HS-5 (cell line): ENCODE results near the gene ASMTL.
"Not testable (repeated sequence)": the region's sequence is repeated elsewhere in the genome, so short reads cannot be mapped to it uniquely, and the experiment has no call there.

Source experiments
- DNase-seq: peaks from one replicate; pipeline ENCODE4 v3.0.0-alpha.2; 2012; ENCODE audit warnings: low read depth

The ASMTL gene

DNA sequence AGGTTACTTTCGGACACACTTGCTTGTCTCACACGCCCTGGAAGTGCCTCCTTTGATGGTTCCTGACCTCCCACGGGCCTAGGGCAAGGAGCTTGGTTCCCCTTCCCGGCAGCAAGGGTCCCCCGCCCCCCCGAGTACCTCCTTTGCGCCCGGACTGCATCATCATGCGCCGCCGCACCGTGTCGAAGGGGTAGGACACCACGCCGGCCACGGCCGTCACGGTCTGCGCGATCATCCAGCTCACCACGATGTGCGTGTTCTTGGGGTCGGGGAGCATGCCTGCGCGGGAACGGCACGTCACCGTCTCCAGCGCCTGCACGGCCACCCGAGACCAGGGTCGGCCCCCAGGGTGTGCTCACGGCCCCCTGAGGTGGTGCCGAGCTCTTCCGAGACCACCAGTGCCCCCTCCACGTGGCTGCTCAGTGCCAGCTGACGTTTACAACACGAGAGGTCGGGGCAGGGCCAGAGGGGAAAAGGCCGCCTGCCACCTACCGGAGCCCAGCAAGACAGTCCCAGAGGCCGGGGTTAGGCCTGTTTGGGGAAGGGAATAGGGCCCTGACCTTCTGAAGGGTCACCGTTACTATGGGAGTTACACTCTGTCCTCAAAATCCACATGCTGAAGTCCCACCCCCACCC lies 65.5 kb downstream of the ASMTL start:
- DNase-seq = no peak

DNA sequence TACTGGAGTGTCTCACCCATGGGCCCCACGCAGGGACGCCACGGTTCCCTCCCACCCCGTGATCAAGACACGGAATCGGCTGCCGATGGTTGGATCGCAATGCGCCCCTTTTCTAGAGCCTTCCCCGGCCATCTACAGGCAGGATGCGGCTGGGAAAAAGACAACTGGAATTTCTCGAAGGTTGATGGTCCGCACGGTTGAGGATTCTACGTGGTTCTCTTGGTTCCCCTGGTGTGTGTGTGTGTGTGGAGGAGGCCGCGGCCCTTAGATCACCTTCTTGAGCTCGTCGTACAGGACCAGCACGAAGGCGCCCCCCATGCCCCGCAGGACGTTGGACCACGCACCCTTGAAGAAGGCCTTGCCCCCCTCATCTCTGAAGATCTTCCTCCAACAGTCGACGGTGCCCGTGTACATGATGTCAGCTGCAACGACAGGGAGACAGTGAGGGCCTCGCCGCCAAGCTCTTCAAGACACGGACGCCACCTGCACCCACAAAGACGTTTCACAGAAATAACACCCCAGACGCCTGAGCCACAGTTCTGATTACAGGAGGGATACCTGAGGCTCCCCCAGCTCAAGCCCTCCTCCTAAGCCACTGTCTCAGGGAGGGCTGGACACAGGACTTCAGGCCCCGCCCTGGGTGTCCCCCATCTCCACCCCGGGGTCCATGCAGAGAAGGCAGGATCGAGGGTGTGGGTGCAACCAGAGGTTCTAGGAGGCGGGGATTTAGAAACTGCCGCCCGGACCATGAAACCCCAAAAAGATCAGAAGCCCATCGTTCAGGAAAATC lies 66.2 kb downstream of the ASMTL start:
- DNase-seq = no peak

DNA sequence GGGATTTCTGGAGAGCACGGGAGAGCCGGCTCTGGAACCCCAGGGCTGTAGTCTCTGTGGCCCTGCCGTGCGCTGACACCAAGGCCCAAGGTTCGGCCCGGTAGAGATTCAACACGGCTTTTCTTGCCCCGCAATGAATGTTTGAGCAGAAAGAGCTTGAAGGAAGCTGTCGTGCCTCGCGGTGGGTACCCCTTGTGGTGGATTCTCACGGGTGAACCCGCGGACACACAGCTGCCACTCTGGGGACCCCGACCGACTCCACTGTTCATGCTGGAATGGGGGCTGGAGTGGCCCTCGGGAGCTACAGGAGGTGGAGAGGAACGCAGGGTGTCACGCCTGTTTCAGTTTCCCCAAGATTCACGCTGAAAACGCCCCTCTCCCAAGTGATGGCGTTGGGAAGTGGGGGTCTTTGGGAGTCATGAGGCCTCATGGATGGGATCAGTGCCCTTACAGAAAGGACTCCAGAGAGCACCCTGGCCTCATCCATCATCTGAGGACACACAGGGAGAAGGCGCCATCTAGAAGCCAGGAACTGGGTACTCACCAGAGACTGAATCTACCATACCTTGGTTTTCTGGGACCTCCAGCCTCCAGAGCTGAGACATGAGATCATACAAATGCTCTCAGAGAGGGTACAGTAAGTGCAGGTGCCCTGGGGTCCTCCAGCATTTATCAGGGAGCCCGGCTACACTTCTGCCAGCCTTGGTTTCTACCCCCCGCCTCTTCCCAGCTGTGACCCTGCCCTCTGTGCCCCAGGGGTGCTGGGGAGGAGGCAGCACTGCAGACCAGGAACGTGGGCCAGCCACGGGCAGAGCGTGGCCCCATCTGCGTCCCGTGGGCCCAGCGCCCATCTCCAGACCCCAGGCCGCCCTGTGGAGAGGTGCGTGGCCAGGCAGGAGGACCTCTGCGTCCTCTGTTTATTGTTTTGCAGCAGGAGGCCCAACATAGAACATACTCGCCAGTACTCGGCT lies 67.2 kb downstream of the ASMTL start:
- no peak for DNase-seq

DNA sequence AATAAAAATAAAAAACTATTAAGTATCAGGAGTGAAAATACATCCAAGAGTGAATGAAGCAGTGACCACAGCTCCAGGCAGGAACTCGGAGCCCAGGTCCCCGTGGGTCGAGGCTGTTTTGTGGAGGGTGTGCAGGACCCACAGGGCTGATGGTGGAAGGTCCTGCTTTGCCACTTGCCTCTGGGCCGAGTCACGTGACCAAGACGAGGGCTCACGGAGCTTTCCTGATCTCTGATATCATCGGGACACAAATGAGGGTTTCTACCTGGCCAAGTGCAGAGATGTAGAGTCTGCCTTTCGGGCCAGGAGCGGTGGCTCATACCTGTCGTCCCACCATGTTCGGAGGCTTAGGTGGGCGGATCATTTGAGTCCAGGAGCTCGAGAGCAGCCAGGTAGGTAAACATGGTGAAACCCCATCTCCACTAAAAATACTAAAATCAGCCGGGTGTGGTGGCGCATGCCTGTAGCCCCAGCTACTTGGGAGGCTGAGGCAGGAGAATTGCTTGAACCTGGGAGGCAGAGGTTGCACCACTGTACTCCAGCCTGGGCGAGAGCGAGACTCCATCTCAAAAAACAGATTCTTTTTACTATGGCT lies 68.0 kb downstream of the ASMTL start:
- no peak for DNase-seq

DNA sequence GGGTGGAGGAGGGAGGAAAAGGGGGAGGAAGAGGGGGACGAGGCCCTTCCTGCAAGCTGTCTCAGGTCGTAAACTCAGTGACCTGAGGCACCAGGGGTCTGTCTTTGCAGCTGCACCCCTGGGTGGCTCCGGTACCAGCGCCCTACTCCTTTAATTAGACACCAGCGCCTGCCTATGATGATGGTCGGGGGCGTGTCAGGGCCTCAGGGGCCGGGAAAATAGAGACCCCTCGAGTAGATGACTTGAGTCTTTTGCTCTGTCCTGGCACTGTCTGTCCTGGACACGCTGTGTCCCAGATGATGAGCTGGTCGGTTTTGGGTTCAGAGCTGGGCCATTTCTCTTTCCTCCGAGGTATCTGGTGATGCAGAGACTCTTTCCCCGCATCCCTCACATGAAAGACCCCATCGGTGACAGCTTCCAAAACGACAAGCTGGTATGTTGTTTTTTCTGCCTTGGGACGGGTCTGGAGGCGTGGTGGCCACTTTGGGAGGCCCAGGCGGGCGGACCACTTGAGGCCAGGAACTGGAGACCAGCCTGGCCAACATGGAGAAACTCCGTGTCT lies 72.0 kb downstream of the ASMTL start:
- DNase-seq = no peak

DNA sequence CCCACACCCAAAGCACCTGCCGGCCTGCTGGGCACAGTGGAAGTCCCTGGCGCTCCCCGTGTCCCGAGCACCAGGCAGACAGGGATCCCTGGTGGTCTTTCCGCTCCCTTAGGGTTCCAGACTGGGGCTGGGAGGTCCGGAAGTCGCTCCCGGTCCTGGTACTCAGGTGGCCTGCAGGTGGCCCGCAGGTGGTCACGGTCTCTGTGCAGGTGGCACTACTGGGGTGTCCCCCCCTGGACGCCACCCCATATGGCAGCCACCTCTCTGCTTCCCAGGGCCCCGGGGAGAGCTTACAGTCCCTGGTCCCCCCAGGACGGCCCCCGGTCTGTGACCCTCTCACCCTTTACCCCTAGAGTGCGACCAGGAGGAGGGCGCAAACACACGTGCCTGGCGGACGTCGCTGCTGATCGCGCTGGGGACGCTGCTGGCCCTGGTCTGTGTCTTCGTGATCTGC lies 74.4 kb downstream of the ASMTL start:
- no peak for DNase-seq

DNA sequence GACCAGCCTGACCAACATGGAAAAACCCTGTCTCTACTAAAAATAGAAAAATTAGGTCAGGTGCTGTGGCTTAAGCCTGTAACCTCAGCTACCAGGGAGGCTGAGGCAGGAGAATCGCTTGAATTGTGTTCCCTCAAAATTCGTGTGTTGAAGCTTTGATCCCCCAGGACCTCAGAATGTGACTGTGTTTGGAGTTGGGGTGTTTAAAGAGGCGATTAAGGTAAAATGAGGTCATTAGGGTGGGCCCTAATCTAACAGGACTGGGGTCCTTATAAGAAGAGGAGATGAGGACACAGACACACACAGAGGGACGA lies 84.4 kb downstream of the ASMTL start:
- no peak for DNase-seq

DNA sequence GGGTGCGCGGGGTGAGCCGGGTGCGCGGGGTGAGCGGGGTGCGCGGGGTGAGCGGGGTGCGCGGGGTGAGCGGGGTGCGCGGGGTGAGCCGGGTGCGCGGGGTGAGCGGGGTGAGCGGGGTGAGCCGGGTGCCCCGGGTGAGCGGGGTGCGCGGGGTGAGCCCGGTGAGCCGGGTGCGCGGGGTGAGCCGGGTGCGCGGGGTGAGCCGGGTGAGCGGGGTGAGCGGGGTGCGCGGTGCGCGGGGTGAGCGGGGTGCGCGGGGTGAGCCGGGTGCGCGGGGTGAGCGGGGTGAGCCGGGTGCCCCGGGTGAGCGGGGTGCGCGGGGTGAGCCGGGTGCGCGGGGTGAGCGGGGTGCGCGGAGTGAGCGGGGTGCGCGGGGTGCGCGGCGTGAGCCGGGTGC lies 86.3 kb downstream of the ASMTL start:
- DNase-seq = not testable (repeated sequence)

DNA sequence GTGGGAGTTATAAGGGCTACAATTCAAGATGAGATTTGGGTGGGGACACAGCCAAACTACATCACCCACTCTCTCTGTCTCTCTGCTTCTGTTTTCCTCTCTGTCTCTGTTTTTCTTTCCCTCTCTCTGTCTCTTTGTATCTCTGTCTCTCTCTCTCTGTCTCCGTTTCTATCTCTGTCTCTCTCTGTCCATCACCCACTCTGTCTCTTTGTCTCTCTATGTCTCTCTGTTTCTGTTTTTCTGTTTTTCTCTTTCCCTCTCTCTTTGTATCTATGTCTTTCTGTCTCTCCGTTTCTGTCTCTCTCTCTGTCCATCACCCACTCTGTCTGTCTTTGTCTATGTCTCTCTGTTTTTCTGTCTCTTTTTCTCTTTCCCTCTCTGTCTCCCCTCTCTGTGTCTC lies 90.8 kb downstream of the ASMTL start:
- DNase-seq = no peak

DNA sequence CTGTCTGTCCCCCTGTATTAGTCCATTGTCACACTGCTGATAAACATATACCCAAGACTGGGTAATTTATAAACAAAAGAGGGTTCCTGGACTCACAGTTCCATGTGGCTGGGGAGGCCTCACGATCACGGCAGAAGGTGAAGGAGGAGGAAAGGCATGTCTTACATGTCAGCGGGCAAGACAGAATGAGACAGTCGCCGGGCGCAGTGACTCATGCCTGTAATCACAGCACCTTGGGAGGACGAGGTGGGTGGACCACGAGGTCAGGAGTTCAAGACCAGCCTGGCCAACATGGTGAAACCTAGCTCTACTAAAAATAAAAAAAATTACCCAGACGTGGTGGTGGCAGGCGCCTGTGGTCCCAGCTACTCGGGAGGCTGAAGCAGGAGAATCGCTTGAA lies 91.4 kb downstream of the ASMTL start:
- no peak for DNase-seq

DNA sequence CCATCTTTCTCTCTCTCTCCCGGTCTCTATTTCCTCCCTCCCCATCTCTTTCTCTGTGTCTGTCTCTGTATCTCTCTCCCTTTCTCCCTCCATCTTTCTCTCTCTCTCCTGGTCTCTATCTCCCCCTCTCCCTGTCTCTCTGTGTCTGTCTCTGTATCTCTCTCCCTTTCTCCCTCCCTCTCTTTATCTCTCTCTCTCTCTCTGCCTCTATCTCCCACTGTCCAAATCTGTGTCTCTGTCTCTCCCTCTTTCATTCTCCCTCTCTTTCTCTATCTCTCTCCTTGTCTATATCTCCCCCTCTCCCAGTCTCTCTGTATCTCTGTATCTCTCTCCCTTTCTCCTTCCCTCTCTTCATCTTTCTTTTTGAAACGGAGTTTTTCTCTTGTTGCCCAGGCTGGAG lies 92.5 kb downstream of the ASMTL start:
- DNase-seq = no peak

DNA sequence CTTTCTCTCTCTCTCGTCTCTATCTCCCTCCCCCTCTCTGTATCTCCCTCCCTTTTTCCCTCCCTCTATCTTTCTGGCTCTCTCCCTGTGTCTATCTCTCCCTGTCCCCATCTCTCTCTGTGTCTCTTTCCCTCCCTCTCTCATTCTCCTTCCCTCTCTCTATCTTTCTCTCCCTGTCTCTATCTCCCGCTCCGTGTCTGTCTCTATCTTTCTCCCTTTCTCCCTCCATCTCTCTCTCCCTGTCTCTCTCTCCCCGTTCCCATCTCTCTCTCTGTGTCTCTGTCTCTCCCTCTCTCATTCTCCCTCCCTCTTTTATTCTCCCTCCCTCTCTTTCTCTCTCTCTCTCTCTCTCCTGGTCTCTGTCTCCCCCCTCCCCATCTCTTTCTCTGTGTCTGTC lies 93.2 kb downstream of the ASMTL start:
- no peak for DNase-seq

DNA sequence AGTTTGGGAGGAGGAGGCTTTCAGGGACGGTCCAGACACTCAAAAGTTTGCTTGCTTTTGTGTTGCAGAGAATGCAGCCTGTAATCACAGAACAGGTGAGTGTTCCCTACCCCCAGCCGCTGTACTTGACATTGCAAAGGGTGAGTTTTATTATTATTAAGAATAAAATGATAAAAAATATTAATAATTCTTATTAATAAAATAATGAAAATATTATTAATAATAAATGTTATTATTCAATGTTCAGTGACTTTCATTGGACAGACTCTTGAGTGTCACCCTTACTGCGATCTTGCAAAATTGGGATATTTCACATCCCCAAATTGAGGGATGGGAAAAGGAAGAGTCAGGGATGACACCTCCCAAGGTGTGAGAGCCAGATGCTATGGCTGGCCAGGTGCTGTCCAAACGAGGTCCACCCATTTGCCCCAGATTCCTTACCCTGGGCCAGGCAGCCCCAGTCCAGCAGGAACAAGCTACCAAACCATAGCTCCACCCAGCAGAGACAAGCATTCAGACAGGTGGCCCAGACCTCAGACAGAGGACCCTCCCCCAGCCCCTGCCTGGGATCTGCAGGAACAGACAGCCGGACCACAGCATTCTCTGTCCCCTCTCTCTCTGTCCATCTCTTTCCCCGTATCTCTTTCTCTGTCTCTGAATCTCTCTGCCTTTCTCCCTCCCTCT lies 93.8 kb downstream of the ASMTL start:
- no peak for DNase-seq

DNA sequence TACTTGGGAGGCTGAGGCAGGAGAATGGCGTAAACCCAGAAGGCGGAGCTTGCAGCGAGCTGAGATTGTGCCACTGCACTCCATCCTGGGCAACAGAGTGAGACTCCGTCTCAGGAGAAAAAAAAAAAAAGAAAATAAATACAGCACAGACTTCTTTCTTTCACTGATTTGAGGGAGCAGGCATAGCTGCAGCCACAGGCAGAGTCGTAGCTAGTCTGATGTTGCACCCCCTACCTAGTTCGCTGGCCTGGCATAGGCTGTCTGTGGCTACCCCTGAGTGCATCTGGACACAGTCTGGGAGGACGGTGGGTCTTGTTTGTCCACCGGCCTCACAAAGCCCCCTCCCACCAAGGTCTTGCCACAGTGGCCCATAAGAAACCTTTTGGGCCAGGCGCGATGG lies 94.7 kb downstream of the ASMTL start:
- no peak for DNase-seq

DNA sequence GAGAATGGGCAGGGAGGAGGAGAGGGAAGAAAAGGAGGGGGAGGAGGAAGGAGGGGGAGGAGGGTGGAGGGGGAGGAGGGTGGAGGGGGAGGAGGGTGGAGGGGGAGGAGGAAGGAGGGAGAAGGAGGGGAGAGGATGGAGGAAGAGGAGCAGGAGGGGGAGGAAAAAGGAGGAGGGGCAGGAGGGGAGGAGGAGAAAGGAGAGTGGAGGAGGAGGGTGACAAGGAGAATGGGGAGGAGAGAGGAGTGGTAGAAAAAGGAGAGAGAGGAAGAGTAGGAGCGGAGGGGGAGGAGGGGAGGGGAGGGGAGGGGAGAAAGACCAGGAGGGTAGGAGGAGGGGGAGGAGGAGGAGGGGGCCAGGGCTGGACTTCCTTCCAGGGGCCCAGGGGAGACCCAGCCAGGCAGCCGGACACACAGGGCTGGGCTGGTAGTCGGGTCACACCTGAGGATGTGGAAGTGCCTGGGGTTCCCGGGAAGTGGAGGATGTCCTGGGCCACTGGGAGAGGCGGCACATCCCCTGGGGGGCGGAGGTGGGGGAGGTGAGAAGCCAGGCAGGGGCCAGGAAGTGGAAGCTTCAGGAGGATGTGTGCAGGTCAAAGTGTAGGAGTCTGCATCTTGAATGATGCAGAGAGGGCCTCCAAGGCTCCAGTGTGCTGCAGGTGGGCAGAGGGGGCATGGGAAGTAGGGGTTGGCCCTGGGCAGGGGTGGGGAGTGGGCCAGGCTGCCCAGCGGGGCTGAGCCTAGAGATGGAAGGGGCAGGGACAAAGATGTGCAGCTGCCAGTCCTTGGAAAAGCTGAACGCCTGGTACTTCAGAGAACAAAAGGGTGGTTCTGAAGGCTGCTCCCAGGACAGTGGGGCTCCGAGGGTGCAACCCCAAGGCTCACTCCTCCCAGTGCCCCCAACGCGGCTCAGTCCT lies 97.3 kb downstream of the ASMTL start:
- DNase-seq = no peak

DNA sequence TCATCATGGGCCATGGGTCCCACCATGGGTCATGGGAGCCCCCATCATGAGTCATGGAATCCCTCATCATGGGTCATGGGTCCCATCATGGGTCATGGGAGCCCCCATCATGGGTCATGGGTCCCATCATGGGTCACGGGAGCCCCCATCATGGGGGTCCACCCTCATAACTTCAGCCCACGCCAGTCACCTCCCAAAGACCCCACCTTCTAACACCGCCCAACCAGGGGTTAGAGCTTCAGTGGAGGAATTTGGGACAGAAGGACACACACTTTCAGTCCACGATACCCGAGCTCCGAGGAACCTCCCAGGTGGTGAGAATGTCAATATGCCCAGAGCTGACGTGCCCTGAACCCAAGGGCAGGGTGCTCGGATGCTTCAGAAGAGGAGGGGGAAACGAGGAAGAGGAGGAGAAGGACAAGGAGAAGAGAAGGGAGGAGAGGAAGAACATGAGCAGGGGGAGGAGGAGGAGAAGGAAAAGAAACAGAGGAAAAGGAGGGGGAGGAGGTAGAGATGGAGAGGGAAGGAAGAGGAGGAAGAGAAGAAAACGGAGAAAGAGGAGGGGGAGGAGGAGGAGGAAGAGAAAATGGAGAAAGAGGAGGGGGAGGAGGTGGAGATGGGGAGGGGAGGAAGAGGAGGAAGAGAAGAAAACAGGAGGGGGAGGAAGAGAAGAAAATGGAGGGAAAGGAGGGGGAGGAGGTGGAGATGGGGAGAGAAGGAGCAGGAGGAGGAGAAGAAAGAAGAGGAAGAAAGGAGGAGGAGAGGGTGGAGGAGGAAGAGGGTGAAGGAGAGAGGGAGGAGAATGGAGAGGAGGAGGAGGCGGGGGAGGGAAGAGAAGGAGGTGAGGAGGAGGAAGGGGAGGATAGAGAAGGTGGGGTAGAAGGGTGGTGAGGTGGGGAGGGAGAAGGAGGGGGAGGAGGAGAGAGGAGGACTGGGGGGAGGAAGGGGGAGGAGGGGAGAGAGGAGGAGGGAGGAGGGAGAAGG lies 98.4 kb downstream of the ASMTL start:
- no peak for DNase-seq
